Limb (tissue), 2 donors: Measurements from ENCODE around the gene EAF1.
"Not testable (repeated sequence)": the region's sequence is repeated elsewhere in the genome, so short reads cannot be mapped to it uniquely, and the experiment has no call there.

Source experiments
- DNase-seq, 2 donors: peaks; one replicate each; pipeline ENCODE4 v3.0.0-alpha.2; 2016; ENCODE audit errors: extremely low spot score in 2 of 2

EAF1 gene

DNA sequence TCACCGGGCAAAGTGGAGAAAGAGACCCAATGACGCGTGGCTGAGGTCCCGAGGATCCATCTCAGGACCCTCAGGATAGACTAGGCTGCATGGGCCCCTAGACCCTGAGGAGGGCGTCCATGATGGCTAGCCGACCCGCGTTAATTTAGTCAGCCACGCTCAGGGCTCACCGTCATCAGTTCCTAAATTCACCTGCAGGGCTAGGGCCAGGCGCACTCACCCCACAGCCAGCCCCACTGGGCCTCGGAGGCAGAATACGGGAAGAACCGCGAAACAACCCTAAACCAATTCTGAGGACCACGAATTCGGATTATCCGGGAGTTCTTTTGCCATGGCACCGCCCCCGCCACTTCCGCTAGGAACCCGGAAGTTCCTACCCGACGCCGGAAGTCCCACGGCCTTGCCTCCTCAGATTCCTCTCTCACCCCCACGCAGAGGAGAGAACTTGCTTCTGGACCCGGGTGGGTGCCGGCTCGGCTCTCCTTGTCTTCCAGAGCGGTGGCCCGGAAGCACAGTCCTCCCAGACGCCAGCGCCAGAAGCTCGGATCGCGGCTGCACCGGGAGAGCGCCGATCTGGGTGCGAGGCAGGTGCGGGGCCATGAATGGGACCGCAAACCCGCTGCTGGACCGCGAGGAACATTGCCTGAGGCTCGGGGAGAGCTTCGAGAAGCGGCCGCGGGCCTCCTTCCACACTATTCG, at the start of gene EAF1, which contains the start of gene METTL6:
Gene EAF1, plus strand, starts transcription at position 417 of the 699 bp plus-strand sequence. Its CDS starts 182 bp downstream, at position 599.
Gene METTL6, minus strand, starts transcription at position 363 of the 699 bp plus-strand sequence. CDS start 1,033 bp downstream, outside the sequence.
- peak; percentile 87 to 90 for DNase-seq

DNA sequence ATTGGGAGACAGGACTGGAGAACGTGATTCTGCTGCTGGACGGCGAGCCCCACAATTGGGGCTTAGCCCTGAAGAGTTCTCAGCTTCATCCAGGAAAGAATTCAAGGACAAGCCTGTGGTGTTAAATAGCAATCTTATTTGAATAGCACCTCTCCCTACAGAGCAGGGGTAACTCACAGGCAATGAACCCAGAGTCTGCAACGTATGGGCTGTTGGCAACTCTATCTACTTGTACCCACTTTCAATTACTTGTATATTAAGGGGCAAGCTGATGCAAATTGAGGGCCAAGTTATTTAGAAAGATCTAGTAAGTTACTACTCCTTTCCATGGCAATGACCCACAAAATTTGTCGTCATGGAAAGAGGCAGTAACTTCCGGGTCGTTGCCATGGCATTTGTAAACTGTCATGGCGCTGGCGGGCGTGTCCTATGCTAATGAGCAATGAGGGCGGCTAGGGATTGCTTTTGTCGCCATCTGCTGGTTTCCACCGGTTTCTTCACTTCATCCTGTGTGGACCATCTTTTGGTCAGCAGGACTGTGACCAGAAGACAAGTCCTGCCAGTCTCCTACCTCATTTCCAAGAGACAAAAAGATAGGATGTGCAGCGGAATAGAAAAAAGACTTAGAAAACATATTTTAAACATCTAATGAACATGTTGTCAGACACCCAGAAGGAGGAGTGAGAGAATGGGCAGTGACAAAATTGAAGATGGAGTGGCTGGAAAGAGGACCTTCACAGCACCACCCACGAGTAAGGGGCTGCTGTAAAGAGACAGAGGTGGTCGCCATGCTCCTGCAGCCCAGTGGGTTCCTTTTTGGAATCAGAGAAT, 49.2 kb upstream of the EAF1 start:
- DNase-seq = peak; percentile 92 to 94

DNA sequence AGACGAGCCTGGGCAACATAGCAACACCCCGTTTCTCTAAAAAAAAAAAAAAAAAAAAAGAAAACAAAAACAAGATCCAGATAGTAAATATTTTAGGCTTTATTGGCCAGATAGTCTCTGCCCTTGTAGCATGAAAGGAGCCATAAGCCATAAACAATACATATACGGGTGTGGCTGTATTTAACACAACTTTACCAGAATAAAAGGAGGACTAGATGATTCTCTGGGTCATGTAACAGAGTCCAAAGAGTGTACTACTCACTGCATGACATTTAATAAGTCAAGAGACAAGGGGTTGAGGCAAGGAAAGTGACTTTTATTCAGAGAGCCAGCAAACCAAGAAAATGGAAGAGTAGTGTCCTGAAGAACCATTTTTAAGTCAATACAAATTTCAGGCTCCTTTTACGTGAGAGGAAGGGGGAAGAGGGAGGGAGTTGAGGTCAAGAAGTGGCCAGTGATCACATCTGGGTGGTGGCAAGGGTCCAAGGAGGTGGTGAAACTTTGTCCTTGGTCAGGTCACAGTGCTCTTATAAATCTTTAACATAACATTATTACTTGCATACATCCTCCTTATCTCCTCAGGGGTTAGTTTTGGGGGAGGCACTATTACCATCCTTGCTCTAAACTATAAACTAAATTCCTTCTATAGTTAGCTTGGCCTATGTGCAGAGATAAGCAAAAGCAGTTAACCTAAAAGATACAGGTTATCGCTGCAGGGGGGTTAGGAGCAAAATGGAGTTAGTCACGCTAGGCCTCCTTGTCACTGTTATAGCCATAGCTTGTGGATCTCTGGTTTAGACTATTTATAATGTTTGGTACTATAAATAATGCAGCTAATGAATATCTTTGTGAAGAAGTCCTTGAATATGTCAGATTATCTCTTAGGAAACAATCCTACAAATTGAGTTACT, 46.2 kb upstream of the EAF1 start:
- DNase-seq = no peak

DNA sequence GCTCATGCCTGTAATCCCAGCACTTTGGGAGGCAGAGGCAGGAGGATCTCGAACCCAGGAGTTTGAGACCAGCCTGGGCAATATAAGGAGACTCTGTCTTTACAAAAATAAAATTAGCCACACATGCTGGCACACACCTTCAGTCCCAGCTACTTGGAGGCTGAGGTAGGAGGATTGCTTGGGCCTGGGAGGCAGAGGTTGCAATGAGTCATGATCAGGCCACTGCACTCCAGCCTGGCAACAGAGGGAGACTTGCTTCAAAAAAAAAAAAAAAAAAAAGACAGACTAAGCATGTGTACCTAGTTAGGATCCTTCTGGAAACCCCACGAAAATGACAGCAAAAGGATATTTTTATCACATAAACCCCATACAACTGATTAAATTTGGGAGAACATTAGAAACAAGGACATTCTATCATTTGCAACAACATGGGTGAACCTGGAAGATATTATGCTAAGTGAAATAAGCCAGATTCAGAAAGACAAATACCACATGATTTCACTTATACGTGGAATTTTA, 44.9 kb upstream of the EAF1 start:
- no peak for DNase-seq

DNA sequence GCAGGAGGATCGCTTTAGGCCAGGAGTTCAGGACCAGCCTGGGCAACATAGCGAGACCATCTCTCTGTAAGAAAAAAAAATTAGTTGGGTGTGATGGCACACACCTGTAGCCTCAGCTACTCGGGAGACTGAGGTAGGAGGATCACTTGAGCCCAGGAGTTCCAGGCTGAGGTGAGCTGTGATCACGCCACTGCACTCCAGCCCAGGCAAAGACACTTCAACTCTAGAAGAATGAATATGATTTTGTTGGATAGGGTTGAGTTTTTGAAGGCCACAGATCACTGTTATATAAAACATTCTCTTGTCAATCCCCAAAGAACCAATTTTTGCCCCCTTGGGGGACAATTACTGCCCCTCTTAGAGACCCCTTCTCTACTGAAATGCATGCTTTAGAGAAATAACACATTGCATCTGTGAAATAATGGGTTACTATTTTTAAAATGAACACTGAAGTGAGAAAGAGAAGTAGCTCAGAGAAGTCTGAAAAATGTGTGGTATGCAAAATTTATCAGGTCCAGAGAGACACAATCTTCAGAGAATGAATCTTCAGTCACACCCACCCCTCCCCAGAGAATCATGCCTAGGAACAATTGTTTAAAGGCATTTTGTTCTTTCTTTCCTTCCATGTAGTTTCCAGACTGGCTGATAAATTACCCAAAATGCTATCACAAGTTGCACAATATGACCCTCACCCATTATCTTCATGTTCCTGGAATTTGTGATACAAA, 42.7 kb upstream of the EAF1 start:
- no peak for DNase-seq

DNA sequence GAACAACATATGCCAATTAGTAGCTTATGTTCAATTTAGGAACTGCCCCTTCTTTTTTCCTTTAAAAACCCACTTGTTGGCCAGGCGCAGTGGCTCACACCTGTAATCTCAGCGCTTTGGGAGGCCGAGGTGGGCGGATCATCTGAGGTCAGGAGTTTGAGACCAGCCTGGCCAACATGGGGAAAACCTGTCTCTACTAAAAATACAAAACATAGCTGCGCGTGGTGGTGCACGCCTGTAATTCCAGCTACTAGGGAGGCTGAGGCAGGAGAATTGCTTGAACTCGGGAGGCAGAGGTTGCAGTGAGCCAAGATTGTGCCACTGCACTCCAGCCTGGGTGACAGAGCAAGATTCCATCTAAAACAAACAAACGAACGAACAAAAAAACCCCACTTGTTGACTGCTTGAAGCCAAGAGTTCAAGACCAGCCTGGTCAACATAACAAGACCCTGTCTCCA, 42.1 kb upstream of the EAF1 start:
- DNase-seq = not testable (repeated sequence)

DNA sequence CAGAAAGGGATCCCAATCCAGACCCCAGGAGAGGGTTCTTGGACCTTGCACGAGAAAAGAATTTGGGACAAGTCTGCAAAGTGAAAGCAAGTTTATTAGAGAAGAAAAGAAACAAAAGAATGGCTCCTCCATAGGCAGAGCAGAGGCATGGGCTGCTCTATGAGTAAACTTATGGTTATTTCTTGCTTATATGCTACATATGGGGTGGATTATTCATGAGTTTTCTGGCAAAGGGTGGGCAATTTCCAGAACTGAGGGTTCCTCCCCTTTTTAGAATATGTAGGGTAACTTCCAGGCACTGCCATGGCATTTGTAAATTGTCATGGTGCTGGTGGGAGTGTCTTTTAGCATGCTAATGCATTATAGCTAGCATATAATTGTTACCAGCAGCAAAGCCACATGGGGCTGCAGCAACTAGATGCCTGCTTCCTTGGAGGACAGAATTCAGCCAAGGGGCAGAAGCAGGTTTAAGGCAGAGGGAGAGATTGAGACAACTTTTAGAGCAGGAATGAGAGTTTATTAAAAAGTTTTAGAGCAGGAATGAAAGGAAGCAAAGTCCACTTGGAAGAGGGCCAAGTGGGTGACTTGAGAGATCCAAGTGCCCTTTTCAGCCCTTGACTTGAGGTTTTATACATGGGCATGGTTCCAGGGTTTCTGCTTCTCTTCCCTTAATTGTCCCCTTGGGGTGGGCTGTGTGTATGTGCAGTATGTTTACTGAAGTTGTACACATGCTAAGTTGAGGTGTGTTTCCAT, 41.3 kb upstream of the EAF1 start:
- no peak for DNase-seq

DNA sequence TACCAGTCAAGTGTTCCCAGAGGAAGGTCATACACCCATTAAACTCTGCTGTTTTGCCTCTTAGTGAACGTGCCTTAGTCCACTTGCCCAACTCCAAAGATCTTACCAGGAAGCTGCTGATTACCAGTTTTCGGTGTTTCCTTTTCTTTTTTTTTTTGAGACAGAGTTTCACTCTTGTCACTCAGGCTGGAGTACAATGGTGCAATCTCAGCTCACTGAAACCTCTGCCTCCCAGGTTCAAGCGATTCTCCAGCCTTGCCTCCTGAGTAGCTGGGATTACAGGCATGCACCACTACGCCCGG, 40.8 kb upstream of the EAF1 start:
- not testable (repeated sequence) for DNase-seq

DNA sequence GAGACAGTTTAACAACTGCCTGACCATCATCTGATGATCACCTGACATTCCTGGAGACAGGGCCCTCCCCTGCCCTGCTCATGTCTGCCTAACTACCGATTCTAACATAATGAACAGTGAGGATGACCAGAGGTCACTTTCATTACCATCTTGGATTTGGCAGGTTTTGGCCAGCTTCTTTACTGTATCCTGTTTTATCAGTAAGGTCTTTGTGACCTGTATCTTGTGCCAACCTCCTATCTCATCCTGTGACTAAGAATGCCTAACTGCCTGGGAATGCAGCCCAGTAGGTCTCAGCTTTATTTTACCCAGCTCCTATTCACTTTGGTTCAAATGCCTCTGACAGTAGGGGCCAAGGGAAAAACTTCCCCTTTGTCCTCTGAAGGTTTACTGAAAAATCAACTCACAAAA, 40.2 kb upstream of the EAF1 start:
- no peak for DNase-seq

DNA sequence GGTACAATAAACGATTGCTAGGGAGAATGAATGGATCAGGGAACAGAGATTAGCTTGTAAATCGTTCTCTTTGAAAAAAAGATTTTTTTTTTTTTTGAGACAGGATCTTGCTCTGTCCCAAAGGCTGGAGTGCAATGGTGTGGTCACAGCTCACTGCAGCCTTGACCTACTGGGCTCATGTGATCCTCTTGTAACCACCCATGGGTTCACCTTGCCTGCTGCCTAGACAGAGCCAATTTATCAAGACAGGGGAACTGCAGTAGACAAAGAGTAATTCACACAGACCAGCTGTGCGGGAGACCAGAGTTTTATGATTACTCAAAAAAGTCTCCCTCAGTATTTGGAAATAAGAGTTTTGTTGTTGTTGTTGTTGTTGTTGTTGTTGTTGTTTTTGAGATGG, 39.7 kb upstream of the EAF1 start:
- no peak for DNase-seq

DNA sequence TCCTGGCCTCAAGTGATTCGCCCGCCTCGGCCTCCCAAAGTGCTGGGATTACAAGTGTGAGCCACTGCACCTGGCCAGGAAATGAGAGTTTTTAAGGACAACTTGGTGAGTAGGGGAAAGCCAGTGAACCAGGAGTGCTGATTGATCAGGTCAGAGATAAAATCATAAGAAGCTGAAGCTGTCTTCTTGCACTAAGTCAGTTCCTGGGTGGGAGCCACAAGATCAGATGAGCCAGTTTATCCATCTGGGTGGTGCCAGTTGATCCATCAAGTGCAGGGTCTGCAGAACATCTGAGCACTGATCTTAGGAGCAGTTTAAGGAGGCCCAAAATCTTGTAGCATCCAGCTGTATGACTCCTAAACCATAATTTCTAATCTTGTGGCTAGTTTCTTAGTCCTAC, 39.1 kb upstream of the EAF1 start:
- DNase-seq = not testable (repeated sequence)

DNA sequence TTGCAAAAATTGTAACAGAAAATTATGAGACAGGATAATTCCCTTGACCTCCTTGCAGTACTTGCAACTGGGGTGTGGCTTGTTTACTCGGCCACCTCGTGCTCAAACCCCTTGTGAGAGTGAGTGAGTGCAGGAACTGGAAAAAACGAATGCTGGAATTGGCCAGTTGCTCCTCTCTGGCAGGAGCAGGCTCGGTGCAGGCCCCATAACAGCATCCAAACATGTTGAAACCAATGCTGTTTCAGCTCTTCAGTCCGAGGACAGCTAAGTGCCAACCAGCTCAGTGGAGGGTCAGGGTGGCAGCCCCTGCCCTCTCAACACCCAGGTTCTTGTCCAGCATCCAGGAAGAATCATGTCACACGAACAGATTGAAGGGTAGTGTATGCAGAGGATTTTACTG, 36.9 kb upstream of the EAF1 start:
- DNase-seq = no peak

DNA sequence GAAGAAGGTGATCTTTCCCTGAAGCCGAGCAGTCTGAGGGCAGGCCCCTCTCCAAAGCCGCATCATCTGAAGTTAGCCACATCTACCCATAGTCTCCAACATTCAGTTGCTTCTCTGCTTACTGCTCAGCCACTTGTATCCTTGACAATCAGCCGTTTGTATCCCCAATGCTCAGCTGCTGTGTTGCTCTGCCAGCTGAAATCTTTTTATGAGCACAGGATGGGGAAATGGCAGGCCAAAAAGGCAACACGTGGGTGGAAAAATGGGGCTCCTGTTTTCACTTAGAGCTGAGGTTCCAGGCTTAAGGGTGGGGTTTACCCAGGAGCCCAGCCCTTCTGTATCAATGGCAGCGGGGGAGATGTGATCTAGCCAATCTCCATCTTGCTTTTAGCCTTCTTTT, 36.4 kb upstream of the EAF1 start:
- no peak for DNase-seq

DNA sequence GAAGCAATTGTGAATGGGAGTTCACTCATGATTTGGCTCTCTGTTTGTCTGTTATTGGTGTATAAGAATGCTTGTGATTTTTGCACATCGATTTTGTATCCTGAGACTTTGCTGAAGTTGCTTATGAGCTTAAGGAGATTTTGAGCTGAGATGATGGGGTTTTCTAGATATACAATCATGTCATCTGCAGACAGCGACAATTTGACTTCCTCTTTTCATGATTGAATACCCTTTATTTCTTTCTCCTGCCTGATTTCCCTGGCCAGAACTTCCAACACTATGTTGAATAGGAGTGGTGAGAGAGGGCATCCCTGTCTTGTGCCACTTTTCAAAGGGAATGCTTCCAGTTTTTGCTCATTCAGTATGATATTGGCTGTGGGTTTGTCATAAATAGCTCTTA, 34.1 kb upstream of the EAF1 start:
- DNase-seq = not testable (repeated sequence)

DNA sequence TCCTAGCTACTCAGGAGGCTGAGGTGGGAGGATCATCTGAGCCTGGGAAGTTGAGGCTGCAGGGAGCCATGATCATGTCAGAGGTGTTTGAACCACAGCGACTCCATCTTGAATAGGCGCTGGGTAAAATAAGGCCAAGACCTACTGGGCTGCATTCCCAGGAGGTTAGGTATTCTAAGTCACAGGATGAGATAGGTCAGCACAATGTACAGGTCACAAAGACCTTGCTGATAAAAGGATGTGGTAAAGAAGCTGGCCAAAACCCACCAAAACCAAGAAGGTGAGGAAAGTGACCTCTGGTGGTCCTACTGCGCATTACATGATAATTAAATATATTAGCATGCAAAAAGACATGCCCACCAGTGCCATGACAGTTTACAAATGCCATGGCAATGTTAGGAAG, 28.7 kb upstream of the EAF1 start:
- not testable (repeated sequence) for DNase-seq

DNA sequence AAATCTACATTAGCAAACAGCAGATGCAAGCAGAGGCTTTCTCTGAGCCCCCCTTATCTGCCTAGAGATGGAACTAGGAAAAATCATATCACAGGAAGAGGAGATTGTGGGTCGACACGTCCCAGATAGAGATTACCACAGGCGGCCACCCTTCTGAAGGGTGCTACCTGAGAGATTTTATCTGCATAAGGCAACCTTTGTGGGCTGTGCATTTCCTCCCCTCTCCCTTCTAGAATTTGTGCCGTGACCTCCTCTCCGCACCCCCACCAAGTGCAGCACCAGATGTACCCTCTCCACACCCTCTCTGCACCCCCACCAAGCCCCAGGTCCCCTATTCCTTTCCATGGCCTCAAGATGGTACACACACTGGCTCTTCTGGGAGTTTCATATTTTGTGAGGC, 27.4 kb upstream of the EAF1 start:
- no peak for DNase-seq

DNA sequence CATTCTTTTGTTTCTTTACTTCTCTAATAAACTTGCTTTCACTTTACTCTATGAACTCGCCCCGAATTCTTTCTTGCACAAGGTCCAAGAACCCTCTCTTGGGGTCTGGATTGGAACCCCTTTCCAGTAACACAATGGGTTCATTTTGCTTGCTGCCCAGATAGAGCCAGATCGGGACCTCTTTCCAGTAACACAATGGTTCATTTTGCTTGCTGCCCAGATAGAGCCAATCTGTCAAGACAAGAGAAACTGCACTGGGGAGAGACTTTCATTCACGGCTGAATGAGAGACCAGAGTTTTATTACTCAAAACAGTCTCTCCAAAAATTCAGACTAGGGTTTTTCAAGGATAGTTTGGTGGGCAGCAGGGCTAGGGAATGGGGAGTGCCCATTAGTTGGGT, 25.5 kb upstream of the EAF1 start:
- DNase-seq = no peak

DNA sequence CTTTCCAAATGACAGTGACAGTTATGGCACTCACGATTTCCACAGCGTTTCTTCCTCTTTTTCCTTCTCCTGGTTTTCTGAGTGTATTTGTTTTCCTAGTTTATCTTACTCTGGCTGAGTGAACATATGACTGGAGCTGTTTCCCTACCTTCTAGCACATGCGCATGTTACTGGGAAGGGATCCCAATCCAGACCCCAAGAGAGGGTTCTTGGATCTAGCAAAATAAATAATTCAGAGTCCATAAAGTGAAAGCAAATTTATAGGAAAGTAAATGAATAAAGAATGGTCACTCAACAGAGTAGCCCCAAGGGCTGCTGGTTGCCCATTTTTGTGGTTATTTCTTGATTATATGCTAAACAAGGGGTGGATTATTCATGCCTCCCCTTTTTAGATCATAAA, 23.9 kb upstream of the EAF1 start:
- DNase-seq = no peak

DNA sequence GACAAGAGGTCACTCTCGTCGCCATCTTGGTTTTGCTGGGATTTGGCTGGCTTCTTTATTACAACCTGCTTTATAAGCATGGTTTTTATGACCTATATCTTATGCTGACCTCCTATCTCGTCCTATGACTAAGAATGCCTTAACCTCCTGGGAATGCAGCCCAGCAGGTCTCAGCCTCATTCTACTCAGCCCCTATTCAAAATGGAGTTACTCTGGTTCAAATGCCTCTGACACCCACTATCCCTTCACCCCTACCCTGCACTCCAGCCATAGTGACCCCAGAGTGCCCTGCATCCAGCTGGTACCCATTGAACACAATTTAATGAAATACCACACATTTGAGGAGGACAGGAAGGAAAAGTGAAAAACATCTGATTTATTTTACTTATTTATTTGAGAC, 23.4 kb upstream of the EAF1 start:
- no peak for DNase-seq

DNA sequence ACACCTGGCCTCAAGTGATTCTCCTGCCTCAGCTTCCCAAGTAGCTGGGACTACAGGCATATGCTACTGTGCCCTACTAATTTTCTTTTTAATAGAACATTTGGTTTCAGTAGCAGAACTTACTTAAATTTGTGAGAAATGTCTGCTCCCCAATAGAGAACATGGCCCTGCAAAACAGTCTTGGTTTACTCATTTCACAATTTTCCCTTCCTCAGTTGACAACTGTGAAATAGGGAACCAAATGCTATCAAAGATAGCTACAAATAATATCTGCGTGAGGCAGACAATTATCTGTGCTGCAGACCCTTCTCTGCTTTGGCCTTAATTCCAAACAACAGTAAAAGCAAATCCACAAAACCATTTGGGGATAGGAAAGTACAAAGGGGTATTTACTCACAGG, 22.6 kb upstream of the EAF1 start:
- no peak for DNase-seq
